ENCODE results near the gene MAP3K14.

Gene MAP3K14

GRCh38 chr17:45273551-45273957 lies 43.3 kb downstream of the MAP3K14 start:
- TF ChIP-seq, protein P1, sequence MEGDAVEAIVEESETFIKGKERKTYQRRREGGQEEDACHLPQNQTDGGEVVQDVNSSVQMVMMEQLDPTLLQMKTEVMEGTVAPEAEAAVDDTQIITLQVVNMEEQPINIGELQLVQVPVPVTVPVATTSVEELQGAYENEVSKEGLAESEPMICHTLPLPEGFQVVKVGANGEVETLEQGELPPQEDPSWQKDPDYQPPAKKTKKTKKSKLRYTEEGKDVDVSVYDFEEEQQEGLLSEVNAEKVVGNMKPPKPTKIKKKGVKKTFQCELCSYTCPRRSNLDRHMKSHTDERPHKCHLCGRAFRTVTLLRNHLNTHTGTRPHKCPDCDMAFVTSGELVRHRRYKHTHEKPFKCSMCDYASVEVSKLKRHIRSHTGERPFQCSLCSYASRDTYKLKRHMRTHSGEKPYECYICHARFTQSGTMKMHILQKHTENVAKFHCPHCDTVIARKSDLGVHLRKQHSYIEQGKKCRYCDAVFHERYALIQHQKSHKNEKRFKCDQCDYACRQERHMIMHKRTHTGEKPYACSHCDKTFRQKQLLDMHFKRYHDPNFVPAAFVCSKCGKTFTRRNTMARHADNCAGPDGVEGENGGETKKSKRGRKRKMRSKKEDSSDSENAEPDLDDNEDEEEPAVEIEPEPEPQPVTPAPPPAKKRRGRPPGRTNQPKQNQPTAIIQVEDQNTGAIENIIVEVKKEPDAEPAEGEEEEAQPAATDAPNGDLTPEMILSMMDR (IDR thresholded peaks at IDR 0.05; ENCODE audit: low read depth, low read length, missing control alignments) = no peak
- H3K4me3 ChIP-seq (replicated peaks; ENCODE audit: low read depth, low read length) = no peak overlapping the region
- DNase-seq (ENCODE audit: extremely low read depth, low read depth) = no peak

- DNase-seq (ENCODE audit: extremely low read depth, low read depth) = no peak
- H3K4me3 ChIP-seq (replicated peaks; ENCODE audit: low read depth, low read length) = no peak overlapping the region
- TF ChIP-seq, protein P1 (IDR thresholded peaks at IDR 0.05; ENCODE audit: low read depth, low read length, missing control alignments) = no peak
Measured at GRCh38 chr17:45271603-45272002, 45.2 kb downstream of the MAP3K14 start.

- TF ChIP-seq, protein P1 (IDR thresholded peaks at IDR 0.05; ENCODE audit: low read depth, low read length, missing control alignments) = peak; percentile 78
- DNase-seq (ENCODE audit: extremely low read depth, low read depth) = no peak
- H3K4me3 ChIP-seq (replicated peaks; ENCODE audit: low read depth, low read length) = no peak overlapping the region
Measured at GRCh38 chr17:45270828-45271418, 45.9 kb downstream of the MAP3K14 start.

DNA sequence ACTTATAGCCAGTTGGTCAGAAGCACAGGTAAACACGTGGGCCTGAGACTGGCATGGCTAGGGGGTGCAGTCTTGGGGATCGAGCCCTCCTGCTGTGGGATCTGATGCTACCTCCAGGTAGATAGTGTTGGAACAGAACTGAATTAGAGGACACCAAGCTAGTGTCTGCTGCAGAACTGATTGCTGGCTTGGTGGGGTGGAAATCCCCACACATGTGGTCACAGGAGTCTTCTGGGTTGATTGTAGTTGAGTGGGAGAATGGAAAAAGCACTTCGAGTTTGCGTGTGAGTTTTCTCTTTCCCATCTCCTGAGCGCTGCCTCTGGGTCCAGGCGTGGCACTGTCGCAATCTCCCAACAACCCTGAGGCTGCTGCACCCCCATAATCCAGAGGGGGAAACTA lies 46.9 kb downstream of the MAP3K14 start:
- TF ChIP-seq, protein P1 (IDR thresholded peaks at IDR 0.05; ENCODE audit: low read depth, low read length, missing control alignments) = no peak
- no peak for DNase-seq (ENCODE audit: extremely low read depth, low read depth)
- no peak overlapping the region for H3K4me3 ChIP-seq (replicated peaks; ENCODE audit: low read depth, low read length)

DNA sequence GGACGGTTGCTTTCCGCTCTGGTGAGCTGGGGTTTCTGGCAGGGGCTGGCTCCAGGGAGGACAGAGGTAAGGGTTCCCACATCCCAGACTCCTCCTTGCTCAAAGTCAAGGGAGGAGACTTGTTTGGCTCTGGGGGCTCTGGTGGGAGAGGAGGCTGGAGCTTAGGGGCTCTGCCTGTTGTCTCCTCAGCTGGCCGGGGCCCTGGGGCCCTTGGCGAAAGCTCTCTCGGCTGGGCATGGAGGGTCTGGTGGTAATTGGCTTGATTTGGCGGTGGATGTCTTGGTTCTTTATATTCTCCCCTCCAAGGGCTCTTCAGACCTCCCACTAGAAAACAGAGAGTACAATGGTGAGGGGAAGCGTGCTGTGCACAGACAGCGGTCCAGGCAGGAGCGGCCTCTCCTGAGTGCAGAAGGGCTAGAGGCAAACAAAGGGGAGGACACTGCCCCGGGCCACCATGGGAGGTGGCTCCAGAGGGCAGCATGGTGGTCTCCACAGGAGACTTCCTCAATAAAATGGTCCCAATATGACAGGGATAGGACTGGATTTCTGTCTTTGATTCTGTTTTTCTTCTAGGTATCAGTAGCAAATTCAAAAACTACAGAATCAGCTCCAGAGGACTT lies 49.3 kb downstream of the MAP3K14 start:
- DNase-seq (ENCODE audit: extremely low read depth, low read depth) = no peak
- no peak overlapping the region for H3K4me3 ChIP-seq (replicated peaks; ENCODE audit: low read depth, low read length)
- TF ChIP-seq, protein P1 (IDR thresholded peaks at IDR 0.05; ENCODE audit: low read depth, low read length, missing control alignments) = no peak

GRCh38 chr17:45266372-45266926 lies 50.4 kb downstream of the MAP3K14 start:
- no peak overlapping the region for H3K4me3 ChIP-seq (replicated peaks; ENCODE audit: low read depth, low read length)
- TF ChIP-seq, protein P1 (IDR thresholded peaks at IDR 0.05; ENCODE audit: low read depth, low read length, missing control alignments) = no peak
- DNase-seq (ENCODE audit: extremely low read depth, low read depth) = no peak
